ENCODE results near the gene ACAP1.

Gene ACAP1

GRCh38 chr17:7391307-7391706 is 55.0 kb downstream of the ACAP1 start:
- H3K36me3 ChIP-seq (ENCODE audit: insufficient read depth, low read length): peaks cover 4% of the 10 kb centered on the region; the same call in 1 of the 2 replicates
- peaks cover 15% of the 10 kb centered on the region for H3K4me1 ChIP-seq (ENCODE audit: insufficient read depth, low read length, severe bottlenecking)

GRCh38 chr17:7392696-7393612 is 56.6 kb downstream of the ACAP1 start:
- Histone ChIP-seq H3K27me3 (ENCODE audit: insufficient read depth, low read length) (no peaks in the 10 kb centered on the region), H3K4me2 (ENCODE audit: low read length) (peak overlapping the region; percentile 80), H3K79me2 (ENCODE audit: insufficient read depth, low read length) (no peaks in the 10 kb centered on the region), H4K20me1 (ENCODE audit: insufficient read depth, low read length) (no peaks in the 10 kb centered on the region), H3K4me1 (ENCODE audit: insufficient read depth, low read length, severe bottlenecking) (peaks cover 15% of the 10 kb centered on the region), H3K4me3 (ENCODE audit: low read depth, low read length, poor library complexity, severe bottlenecking) (peak overlapping the region; percentile 70), H3K27ac (ENCODE audit: low read depth, low read length, poor library complexity, severe bottlenecking) (no peak overlapping the region), H3K9me2 (ENCODE audit: low read depth, low read length) (no peaks in the 10 kb centered on the region), H2AFZ (ENCODE audit: low read length) (no peak overlapping the region), H3K9ac (ENCODE audit: low read length) (peak overlapping the region; percentile 61; the same call in 1 of the 2 replicates), H3K36me3 (ENCODE audit: insufficient read depth, low read length) (peaks cover under 1% of the 10 kb centered on the region; the same call in 1 of the 2 replicates), H3F3A (ENCODE audit: insufficient read depth, low read length) (no peaks in the 10 kb centered on the region), H3K9me3 (ENCODE audit: low read length) (no peaks in the 10 kb centered on the region)
- TF ChIP-seq, protein P1, sequence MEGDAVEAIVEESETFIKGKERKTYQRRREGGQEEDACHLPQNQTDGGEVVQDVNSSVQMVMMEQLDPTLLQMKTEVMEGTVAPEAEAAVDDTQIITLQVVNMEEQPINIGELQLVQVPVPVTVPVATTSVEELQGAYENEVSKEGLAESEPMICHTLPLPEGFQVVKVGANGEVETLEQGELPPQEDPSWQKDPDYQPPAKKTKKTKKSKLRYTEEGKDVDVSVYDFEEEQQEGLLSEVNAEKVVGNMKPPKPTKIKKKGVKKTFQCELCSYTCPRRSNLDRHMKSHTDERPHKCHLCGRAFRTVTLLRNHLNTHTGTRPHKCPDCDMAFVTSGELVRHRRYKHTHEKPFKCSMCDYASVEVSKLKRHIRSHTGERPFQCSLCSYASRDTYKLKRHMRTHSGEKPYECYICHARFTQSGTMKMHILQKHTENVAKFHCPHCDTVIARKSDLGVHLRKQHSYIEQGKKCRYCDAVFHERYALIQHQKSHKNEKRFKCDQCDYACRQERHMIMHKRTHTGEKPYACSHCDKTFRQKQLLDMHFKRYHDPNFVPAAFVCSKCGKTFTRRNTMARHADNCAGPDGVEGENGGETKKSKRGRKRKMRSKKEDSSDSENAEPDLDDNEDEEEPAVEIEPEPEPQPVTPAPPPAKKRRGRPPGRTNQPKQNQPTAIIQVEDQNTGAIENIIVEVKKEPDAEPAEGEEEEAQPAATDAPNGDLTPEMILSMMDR (IDR thresholded peaks at IDR 0.05; ENCODE audit: low read length): no peak
- TF ChIP-seq EZH2 (IDR thresholded peaks at IDR 0.05; ENCODE audit: borderline replicate concordance, low read length): no peak

More at GRCh38 chr17:7391307-7391706, 55.0 kb downstream of the ACAP1 start:
- Histone ChIP-seq H3K9ac (ENCODE audit: low read length) (no peak overlapping the region), H3K9me2 (ENCODE audit: low read depth, low read length) (no peaks in the 10 kb centered on the region), H3K4me3 (ENCODE audit: low read depth, low read length, poor library complexity, severe bottlenecking) (no peak overlapping the region), H3K9me3 (ENCODE audit: low read length) (no peaks in the 10 kb centered on the region), H3K79me2 (ENCODE audit: insufficient read depth, low read length) (no peaks in the 10 kb centered on the region), H4K20me1 (ENCODE audit: insufficient read depth, low read length) (no peaks in the 10 kb centered on the region), H3F3A (ENCODE audit: insufficient read depth, low read length) (no peaks in the 10 kb centered on the region), H3K27ac (ENCODE audit: low read depth, low read length, poor library complexity, severe bottlenecking) (no peak overlapping the region), H3K27me3 (ENCODE audit: insufficient read depth, low read length) (no peaks in the 10 kb centered on the region), H3K4me2 (ENCODE audit: low read length) (no peak overlapping the region), H2AFZ (ENCODE audit: low read length) (no peak overlapping the region)
- TF ChIP-seq, protein P1 (IDR thresholded peaks at IDR 0.05; ENCODE audit: low read length): no peak
- TF ChIP-seq EZH2 (IDR thresholded peaks at IDR 0.05; ENCODE audit: borderline replicate concordance, low read length): no peak

DNA sequence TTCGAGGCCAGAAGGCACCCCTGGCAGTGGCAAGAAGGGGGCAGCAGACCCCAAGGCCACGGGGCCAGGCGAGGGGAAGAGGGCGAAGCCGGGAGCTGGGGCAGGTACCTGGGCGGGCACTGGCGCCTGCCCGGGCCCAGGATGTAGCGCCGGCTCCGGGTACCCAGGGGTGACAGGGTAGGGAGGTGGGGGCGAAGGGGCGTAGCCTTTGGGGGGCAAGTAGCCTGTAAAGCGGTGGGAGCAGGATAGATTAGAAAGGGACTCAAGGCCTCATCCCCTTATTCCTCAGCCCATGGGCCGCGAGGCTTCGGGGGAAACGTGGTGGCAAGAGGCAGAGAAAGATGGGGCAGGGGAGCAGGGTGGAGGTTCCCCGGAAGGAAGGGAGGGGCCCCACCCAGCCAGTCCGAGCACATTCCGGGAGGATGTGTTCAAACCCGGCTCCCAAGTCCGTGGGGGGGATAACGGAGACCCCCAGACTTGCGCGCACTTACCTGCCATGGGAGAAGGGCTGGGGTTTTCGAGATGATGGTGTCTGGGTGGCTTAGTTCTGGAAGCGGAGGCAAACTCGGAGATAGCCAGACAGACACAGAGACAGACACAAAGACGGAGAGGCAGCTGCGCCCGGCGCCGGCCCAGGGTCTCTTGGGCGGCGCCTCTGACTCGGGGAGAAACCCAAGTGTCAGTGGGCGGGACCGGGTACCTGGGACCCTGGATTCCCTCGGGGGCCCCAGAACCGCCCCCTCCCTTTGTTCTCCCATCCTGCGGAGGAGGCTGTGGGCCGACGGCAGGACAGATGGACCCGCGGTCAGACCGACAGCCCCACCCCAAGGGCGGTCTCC is 57.5 kb downstream of the ACAP1 start:
- Histone ChIP-seq H3K27ac (ENCODE audit: low read depth, low read length, poor library complexity, severe bottlenecking) (no peak overlapping the region), H3K9ac (ENCODE audit: low read length) (peak overlapping the region; percentile 61), H3K4me1 (ENCODE audit: insufficient read depth, low read length, severe bottlenecking) (peaks cover 15% of the 10 kb centered on the region), H3K9me3 (ENCODE audit: low read length) (no peaks in the 10 kb centered on the region), H3K4me2 (ENCODE audit: low read length) (peak overlapping the region; percentile 80), H3K4me3 (ENCODE audit: low read depth, low read length, poor library complexity, severe bottlenecking) (peak overlapping the region; percentile 70), H3K79me2 (ENCODE audit: insufficient read depth, low read length) (no peaks in the 10 kb centered on the region), H3K36me3 (ENCODE audit: insufficient read depth, low read length) (no peaks in the 10 kb centered on the region; the same call in 1 of the 2 replicates), H3F3A (ENCODE audit: insufficient read depth, low read length) (no peaks in the 10 kb centered on the region), H3K27me3 (ENCODE audit: insufficient read depth, low read length) (no peaks in the 10 kb centered on the region), H4K20me1 (ENCODE audit: insufficient read depth, low read length) (no peaks in the 10 kb centered on the region), H2AFZ (ENCODE audit: low read length) (no peak overlapping the region), H3K9me2 (ENCODE audit: low read depth, low read length) (no peaks in the 10 kb centered on the region)
- TF ChIP-seq, protein P1 (IDR thresholded peaks at IDR 0.05; ENCODE audit: low read length): no peak
- no peak for TF ChIP-seq EZH2 (IDR thresholded peaks at IDR 0.05; ENCODE audit: borderline replicate concordance, low read length)
